K562 treated with DMSO at 1 percent for 12 hours (cell line): ENCODE results near the gene ZBTB9. TPM values are rescaled to one million over a fixed set of nuclear protein-coding genes. Genes with fewer than 3 reads are reported as not detected.

Source experiments
- total RNA-seq: library from RNA; unstranded; fragments of 300-600 nt; gene quantifications from 2 replicates; pipeline ENCODE4 v1.2.3, GENCODE V29; 2022; ENCODE audit not compliant: insufficient read depth

The ZBTB9 gene
- 7.0 and 13.1 TPM in 2 replicates for total RNA-seq

GRCh38 chr6:33454009-33454946, at the start of gene ZBTB9:
ZBTB9 (plus strand) TSS chr6:33454576; CDS start chr6:33455101, 525 bp downstream.

GRCh38 chr6:33410711-33411631, 43.4 kb upstream of the ZBTB9 start, which contains the start of gene PHF1:
PHF1 (plus strand) TSS chr6:33411014; CDS start chr6:33412264, 1,250 bp downstream.

GRCh38 chr6:33417903-33418689, 36.3 kb upstream of the ZBTB9 start, which contains the start of gene CUTA:
CUTA (minus strand) TSS chr6:33418107; CDS start chr6:33418000, 107 bp downstream.

GRCh38 chr6:33419580-33420490, 34.5 kb upstream of the ZBTB9 start, which contains the start of gene SYNGAP1:
SYNGAP1 (plus strand) TSS chr6:33420065; CDS start chr6:33420265, 200 bp downstream.

Other genes starting within 250 kb of the ZBTB9 start
- 16.8 TPM in 2 replicates for gene HSD17B8, start 249.9 kb upstream of the ZBTB9 start, total RNA-seq
- 49.0 and 55.3 TPM in 2 replicates for gene RING1, start 246.1 kb upstream of the ZBTB9 start, total RNA-seq
- gene VPS52, start 182.7 kb upstream of the ZBTB9 start, total RNA-seq = 24.9 and 42.0 TPM in 2 replicates
- 11,156 and 15,789 TPM in 2 replicates for gene RPS18, start 182.5 kb upstream of the ZBTB9 start, total RNA-seq
- gene B3GALT4, start 177.5 kb upstream of the ZBTB9 start, total RNA-seq = 3.2 and 4.5 TPM in 2 replicates
- gene WDR46, start 165.3 kb upstream of the ZBTB9 start, total RNA-seq = 48.0 and 55.6 TPM in 2 replicates
- gene PFDN6, start 165.0 kb upstream of the ZBTB9 start, total RNA-seq = 137 and 173 TPM in 2 replicates
- gene RGL2, start 155.6 kb upstream of the ZBTB9 start, total RNA-seq = 19.0 and 32.5 TPM in 2 replicates
- gene TAPBP, start 140.5 kb upstream of the ZBTB9 start, total RNA-seq = 52.5 and 171 TPM in 2 replicates
- gene ZBTB22, start 136.8 kb upstream of the ZBTB9 start, total RNA-seq = 10.6 and 12.5 TPM in 2 replicates
- gene DAXX, start 131.6 kb upstream of the ZBTB9 start, total RNA-seq = 44.7 and 61.3 TPM in 2 replicates
- 91.7 and 119 TPM in 2 replicates for gene KIFC1, start 62.8 kb upstream of the ZBTB9 start, total RNA-seq
- 62.9 and 79.9 TPM in 2 replicates for gene PHF1, start 43.6 kb upstream of the ZBTB9 start, total RNA-seq
- gene CUTA, start 36.5 kb upstream of the ZBTB9 start, total RNA-seq = 427 and 491 TPM in 2 replicates
- 1.1 and 10.1 TPM in 2 replicates for gene SYNGAP1, start 34.5 kb upstream of the ZBTB9 start, total RNA-seq
- gene BAK1, start 125.7 kb downstream of the ZBTB9 start, total RNA-seq = 27.6 and 29.7 TPM in 2 replicates
- 3.9 and 15.4 TPM in 2 replicates for gene ITPR3, start 166.7 kb downstream of the ZBTB9 start, total RNA-seq